SK-N-SH (cell line): Measurements from ENCODE around the gene NOBOX.

ENCODE experiments used
- EP300 ChIP-seq, 2 experiments: IDR thresholded peaks; 2 replicates each; pipeline versions ENCODE4 v1.4.0 to v1.6.1; 2012; ENCODE audit warnings: borderline replicate concordance in 1 of 2, low read depth in 1 of 2, low read length in 1 of 2
- GABPA ChIP-seq: IDR thresholded peaks from 2 replicates; pipeline ENCODE4 v1.4.0; 2012; ENCODE audit warnings: low read depth, mild to moderate bottlenecking
- JUND ChIP-seq: IDR thresholded peaks from 2 replicates; pipeline ENCODE4 v1.4.0; 2012
- RAD21 ChIP-seq: IDR thresholded peaks from 2 replicates; pipeline ENCODE4 v1.6.1; 2012; ENCODE audit warnings: mild to moderate bottlenecking, low read length
- RXRA ChIP-seq: IDR thresholded peaks from 2 replicates; pipeline ENCODE4 v1.4.0; 2012; ENCODE audit warnings: low read depth, mild to moderate bottlenecking, borderline replicate concordance
- TAF1 ChIP-seq: IDR thresholded peaks from 2 replicates; pipeline ENCODE4 v1.6.1; 2012; ENCODE audit warnings: low read depth, mild to moderate bottlenecking, low read length, moderate library complexity, borderline replicate concordance
- TF ChIP-seq, protein P1 (sequence below): fragments of 200-600 bp; sonication (generic); IDR thresholded peaks from 2 replicates; pipeline ENCODE4 v1.6.1; 2017; ENCODE audit warnings: antibody characterized with exemption, mild to moderate bottlenecking, moderate library complexity
- TF ChIP-seq, protein P2 (sequence below): fragments of 150-350 bp; IDR thresholded peaks from 2 replicates; pipeline ENCODE4 v1.6.1; 2017; ENCODE audit warnings: antibody characterized with exemption, low read length, low read depth, borderline replicate concordance

DNA sequence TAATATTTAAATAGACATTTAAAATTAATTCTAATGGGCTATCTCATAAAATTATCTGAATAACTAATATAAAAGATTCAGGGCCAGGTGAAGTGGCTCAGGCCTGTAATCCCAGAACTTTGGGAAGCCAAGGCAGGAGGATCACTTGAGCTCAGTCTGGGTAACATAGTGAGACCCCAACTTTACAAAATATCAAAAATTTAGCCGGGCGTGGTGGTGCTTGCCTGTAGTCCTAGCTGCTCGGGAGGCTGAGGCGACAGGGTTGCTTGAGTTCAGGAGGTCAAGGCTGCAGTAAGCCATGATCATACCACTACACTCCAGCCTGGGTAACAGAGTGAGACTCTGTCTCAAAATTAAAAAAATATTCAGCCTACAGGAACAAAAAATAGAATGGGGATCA lies 12.5 kb downstream of the NOBOX start:
- TF ChIP-seq, protein P1, sequence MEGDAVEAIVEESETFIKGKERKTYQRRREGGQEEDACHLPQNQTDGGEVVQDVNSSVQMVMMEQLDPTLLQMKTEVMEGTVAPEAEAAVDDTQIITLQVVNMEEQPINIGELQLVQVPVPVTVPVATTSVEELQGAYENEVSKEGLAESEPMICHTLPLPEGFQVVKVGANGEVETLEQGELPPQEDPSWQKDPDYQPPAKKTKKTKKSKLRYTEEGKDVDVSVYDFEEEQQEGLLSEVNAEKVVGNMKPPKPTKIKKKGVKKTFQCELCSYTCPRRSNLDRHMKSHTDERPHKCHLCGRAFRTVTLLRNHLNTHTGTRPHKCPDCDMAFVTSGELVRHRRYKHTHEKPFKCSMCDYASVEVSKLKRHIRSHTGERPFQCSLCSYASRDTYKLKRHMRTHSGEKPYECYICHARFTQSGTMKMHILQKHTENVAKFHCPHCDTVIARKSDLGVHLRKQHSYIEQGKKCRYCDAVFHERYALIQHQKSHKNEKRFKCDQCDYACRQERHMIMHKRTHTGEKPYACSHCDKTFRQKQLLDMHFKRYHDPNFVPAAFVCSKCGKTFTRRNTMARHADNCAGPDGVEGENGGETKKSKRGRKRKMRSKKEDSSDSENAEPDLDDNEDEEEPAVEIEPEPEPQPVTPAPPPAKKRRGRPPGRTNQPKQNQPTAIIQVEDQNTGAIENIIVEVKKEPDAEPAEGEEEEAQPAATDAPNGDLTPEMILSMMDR = no peak
- TF ChIP-seq, protein P2, sequence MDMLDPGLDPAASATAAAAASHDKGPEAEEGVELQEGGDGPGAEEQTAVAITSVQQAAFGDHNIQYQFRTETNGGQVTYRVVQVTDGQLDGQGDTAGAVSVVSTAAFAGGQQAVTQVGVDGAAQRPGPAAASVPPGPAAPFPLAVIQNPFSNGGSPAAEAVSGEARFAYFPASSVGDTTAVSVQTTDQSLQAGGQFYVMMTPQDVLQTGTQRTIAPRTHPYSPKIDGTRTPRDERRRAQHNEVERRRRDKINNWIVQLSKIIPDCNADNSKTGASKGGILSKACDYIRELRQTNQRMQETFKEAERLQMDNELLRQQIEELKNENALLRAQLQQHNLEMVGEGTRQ = no peak
- TF ChIP-seq GABPA = no peak
- no peak for TF ChIP-seq RXRA
- no peak for TF ChIP-seq RAD21
- no peak for TF ChIP-seq EP300 (IDR thresholded peaks at IDR 0.05; ENCODE audit: borderline replicate concordance in 1 of 2, low read depth in 1 of 2, low read length in 1 of 2)
- TF ChIP-seq TAF1 = no peak
- TF ChIP-seq JUND = no peak
